NB4 (cell line): Measurements from ENCODE around the gene NDUFS2.

Experiments used
- CTCF ChIP-seq: IDR thresholded peaks from one replicate; pipeline ENCODE4 v1.5.1; 2012; ENCODE audit warnings: low read depth, low read length
- MAX ChIP-seq: IDR thresholded peaks from 2 replicates; pipeline ENCODE4 v1.6.1; 2011; ENCODE audit warnings: low read depth, low read length
- MYC ChIP-seq: IDR thresholded peaks from 2 replicates; pipeline ENCODE4 v1.6.1; 2011; ENCODE audit warnings: low read depth, low read length
- POLR2A ChIP-seq: IDR thresholded peaks from 2 replicates; pipeline ENCODE4 v1.6.1; 2011; ENCODE audit warnings: mild to moderate bottlenecking; ENCODE audit not compliant: insufficient read length; ENCODE audit errors: extremely low read depth

- TF ChIP-seq CTCF (peak; percentile 61), POLR2A (peak; percentile 38), MAX (peak; percentile 67), MYC (peak; percentile 39)
Measured at GRCh38 chr1:161225534-161226319, 23.6 kb downstream of the NDUFS2 start, which contains the start of gene TOMM40L.
